Mucosa of descending colon (tissue), 3 donors: ENCODE results near the gene FABP1. TPM values are rescaled to one million over a fixed set of nuclear protein-coding genes. Genes with fewer than 3 reads are reported as not detected.

Experiments
- ATAC-seq: fragments of 200-7000 bp; cut with Tn5 transposase; one replicate; pipeline ENCODE4 v1.9.1; 2020; ENCODE audit warnings: mild to moderate bottlenecking, moderate library complexity
- DNase-seq, 3 donors: peaks; one replicate each; pipeline ENCODE4 v3.0.0-alpha.2; 2020
- H3K36me3 ChIP-seq: fragments of 200-600 bp; one replicate; pipeline ENCODE4 v1.8.0; 2021; ENCODE audit warnings: low read depth, mild to moderate bottlenecking
- H3K4me1 ChIP-seq: fragments of 200-600 bp; one replicate; pipeline ENCODE4 v1.8.0; 2021; ENCODE audit warnings: low read depth, mild to moderate bottlenecking
- H3K4me3 ChIP-seq: fragments of 200-600 bp; one replicate; pipeline ENCODE4 v1.8.0; 2021; ENCODE audit warnings: mild to moderate bottlenecking
- H3K9me3 ChIP-seq: fragments of 200-600 bp; one replicate; pipeline ENCODE4 v1.8.0; 2021; ENCODE audit warnings: mild to moderate bottlenecking
- CTCF ChIP-seq: fragments of 200-600 bp; IDR thresholded peaks from one replicate; pipeline ENCODE4 v1.8.0; 2022; ENCODE audit warnings: antibody characterized with exemption, mild to moderate bottlenecking
- intact Hi-C, 2 donors: fragments of 100-400 bp; cut with DNase I in 1 of 2; cut with micrococcal nuclease in 1 of 2; formaldehyde crosslinking; loops; one replicate each; pipeline versions ENCODE4 v1.11.0 to v1.11.1; 2022; cut with DNase I, micrococcal nuclease
- total RNA-seq, 3 donors: library from RNA; stranded (reverse); fragmentation: NEBNext Ultra II Directional in 2 of 3; extraction: Animal tissue kit (Norgen Biotek cat#: 25700) in 2 of 3; gene quantifications; one replicate each; pipeline versions ENCODE4 v1.2.1 to v1.2.4, GENCODE V29; 2021 to 2023
- donor health status: DM: no; HTN: no; CAD: no; lungs with moderate emphysema.
- donor health status: DM: no; HTN: no; CAD: no.
- donor health status: DM: no; HTN: yes; CAD: no.

FABP1 gene
- total RNA-seq, 3 donors from 2014 or later, result 768 to 5,199 (median 1,319) TPM

DNA sequence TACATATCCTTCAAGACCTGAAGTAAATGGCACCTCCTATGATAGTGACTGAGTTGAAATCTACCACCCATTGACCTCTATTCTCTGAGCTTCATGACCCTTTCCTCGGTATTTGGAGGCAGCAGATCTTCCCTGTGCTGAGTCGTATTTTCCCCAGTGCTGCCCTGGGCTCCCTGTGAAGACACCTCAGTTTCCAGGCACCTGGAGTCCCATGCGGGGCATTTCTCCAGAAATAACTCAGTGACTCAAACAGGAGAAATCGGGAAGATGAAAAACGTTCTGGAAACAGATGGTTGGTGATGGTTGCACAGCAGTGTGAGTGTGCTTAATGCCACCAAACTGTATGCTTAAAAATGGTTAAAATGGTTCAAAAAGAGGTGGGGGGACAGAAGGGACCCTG lies 42.3 kb downstream of the FABP1 start:
- TF ChIP-seq CTCF, result no peak
- H3K9me3 ChIP-seq, result no peaks in the 10 kb centered on the region
- H3K4me1 ChIP-seq, result no peaks in the 10 kb centered on the region
- DNase-seq, result no peak
- no peaks in the 10 kb centered on the region for H3K36me3 ChIP-seq
- no peak for ATAC-seq
- intact Hi-C loops, result no loop called here
- no peak overlapping the region for H3K4me3 ChIP-seq

GRCh38 chr2:88085099-88085498 lies 42.8 kb downstream of the FABP1 start:
- intact Hi-C loops, result no loop called here
- TF ChIP-seq CTCF, result no peak
- Histone ChIP-seq H3K4me1 (no peaks in the 10 kb centered on the region), H3K9me3 (no peaks in the 10 kb centered on the region), H3K4me3 (no peak overlapping the region), H3K36me3 (no peaks in the 10 kb centered on the region)
- no peak for DNase-seq
- no peak for ATAC-seq

DNA sequence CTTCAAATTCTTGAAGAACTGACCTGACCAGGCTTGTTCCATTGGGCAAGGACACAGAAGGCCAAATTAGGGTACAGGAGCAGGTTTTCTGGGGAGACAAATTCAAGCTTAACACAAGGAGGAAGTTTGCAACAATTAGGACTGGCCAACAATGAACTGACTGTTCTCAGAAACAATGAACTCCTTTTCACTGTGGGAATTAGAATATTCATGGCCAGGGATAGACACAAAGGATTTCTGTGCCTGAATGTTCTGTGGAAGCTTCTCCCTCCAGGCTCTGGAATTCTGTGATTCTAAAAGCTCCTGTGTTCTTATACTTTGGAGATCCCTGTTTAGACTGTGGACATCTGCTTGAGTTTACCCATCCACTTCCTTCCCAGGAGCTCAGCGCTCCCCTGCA lies 45.1 kb downstream of the FABP1 start:
- peak; percentile 48 for ATAC-seq
- Histone ChIP-seq H3K4me1 (no peaks in the 10 kb centered on the region), H3K4me3 (no peak overlapping the region), H3K36me3 (no peaks in the 10 kb centered on the region), H3K9me3 (no peaks in the 10 kb centered on the region)
- no peak for DNase-seq
- no peak for TF ChIP-seq CTCF
- intact Hi-C loops, result no loop called here

DNA sequence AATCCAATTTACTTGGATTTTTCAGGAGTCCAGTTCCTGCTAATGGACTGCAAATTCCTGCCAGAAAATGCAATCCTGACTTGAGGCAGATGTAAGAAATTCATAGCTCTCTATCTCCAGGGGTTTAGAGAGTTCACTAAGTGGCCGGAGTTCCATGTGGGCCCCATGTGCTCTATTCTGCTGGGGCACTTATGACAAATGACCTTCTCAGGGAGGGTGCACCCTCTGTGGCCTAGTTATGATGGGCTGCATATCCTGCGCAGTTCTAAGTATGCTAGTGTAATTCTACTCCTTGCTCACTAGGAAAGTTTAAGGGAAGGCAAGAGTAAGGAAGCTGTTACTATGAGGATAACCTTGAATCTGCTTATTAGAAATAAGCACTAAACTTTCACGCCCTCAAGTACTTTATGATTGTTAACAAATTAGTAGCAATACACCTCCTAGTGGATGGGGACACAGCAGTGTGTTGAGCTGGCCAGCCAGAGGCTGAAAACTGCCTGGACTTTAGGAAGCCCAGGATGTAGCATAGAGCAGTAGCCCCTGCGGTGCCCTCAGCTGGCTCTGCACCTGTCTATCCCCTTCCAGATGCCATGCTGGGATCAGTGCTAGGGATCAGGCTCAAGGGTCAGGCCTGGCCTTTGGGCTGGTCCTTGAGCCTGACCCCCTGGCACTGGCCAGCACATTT lies 45.8 kb downstream of the FABP1 start:
- ATAC-seq (no peak), DNase-seq (no peak)
- Histone ChIP-seq H3K36me3 (no peaks in the 10 kb centered on the region), H3K4me3 (no peak overlapping the region), H3K9me3 (no peaks in the 10 kb centered on the region), H3K4me1 (no peaks in the 10 kb centered on the region)
- TF ChIP-seq CTCF, result no peak
- intact Hi-C loops, result no loop called here

DNA sequence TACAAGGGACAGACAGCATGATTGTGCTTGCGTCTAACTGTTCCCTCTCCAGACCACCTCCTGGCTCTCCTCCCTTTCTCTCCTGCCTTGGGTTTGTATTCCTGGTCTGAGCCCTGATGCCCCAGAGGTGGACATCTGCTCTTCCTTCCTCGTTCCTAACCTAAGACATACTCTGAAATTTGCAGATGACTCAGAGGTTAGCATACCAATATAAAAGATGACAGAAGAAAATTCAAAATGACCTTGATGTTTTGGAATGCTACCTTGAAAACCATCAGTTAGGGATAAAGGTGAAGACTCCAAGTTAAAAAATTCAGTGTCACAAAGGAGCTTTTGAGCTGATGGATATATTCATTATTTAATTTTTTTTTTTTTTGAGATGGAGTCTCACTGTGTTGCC lies 47.3 kb downstream of the FABP1 start:
- no peak for DNase-seq
- no peaks in the 10 kb centered on the region for H3K4me1 ChIP-seq
- no peak for TF ChIP-seq CTCF

GRCh38 chr2:88078643-88079172 lies 49.2 kb downstream of the FABP1 start:
- H3K4me1 ChIP-seq, result no peaks in the 10 kb centered on the region
- intact Hi-C loops, result no loop called here
- DNase-seq (no peak), ATAC-seq (no peak)
- no peak for TF ChIP-seq CTCF
- H3K9me3 ChIP-seq, result no peaks in the 10 kb centered on the region
- H3K36me3 ChIP-seq, result no peaks in the 10 kb centered on the region
- H3K4me3 ChIP-seq, result no peak overlapping the region

More for the DNA sequence above, 47.3 kb downstream of the FABP1 start:
- no peak overlapping the region for H3K4me3 ChIP-seq
- ATAC-seq, result no peak
- H3K36me3 ChIP-seq, result no peaks in the 10 kb centered on the region
- no peaks in the 10 kb centered on the region for H3K9me3 ChIP-seq
- intact Hi-C loops, result no loop called here
